Activated CD4-positive, alpha-beta T cell treated with anti-CD3 and anti-CD28 coated beads, Interleukin-2, amount 50 U/mL, for 1 hour (primary cell): ENCODE measurements around the gene BCDIN3D.

Source experiments
- DNase-seq: peaks from one replicate; pipeline ENCODE4 v3.0.0-alpha.2; 2020

The BCDIN3D gene

DNA sequence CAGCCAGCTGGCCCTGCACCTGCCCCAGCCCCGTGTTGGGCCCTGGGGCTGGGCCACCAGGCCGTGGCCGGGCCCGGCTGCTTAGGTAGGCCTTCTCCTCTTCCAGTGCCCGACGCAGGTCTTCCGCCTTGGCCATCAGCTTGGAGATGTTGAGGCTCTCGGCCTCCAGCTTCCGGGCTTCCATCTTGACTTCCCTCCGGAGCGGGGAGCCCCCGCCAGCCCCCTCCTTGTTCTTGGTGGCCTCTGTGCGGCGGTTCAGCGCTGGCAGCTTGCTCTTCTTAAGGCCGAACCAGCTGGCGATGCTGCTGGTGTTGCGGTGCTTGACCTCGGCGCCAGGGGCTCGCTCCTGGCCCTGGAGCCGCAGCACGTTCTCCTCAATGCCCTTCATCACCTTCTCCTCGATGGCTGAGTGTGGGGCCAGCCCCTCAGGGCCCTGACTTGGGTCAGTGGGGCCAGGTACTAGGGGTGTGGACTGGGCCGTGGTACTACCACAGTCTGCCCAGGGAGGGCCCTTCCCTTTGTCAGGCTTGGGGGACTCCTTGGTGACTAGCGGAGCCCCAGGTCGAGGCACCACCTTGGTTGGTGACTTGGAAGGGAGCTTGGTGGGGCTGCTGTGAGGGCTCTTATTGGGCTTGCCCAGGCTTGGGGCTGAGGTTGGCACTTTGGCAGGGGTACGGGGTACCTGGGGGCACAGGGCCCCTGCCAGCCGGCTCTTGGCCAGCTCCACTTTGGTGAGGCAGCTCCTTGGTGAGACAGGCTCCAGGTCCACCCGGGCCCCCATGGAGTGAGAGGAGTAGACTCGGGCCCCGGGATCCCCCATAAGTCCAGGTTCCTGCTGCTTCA is 47.9 kb downstream of the BCDIN3D start:
- no peak for DNase-seq

DNA sequence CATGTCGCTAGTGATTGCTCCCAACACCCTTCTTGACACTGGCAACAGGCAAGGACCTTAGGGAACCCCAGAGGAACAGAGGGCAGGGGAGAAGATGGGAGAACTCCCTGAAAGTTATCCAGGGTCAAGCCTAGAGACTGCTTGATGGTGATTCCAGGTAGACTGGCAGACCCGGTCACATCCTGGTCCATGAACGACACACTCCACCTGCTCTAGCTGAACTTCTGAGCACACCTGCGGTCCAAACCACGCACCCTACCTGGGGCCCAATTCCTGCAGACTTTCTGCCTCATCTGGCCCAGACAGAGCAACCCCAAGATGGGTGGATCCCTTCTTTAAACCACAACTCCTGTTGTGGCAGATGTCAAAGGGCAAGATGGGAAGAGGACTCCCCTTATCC is 48.9 kb downstream of the BCDIN3D start:
- no peak for DNase-seq

DNA sequence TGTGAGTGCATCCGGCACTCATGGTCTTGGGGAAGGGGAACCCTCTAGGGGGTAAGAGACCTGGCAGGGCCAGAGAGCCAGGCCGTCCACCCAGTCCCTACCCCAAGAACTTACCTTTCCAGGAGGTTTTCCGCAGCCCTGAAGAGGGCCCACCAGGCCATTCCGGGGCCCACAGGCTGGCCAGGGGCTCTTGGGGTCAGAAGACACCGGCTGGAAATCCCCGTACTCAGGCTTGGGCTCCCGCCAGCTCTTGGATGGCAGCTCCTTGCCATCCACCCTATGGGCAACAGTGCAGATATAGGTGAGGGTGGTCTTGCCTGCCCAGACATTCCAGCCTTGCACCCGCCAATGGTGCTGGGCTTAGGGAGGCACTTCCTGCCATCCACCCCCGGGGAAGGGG is 49.3 kb downstream of the BCDIN3D start:
- no peak for DNase-seq

DNA sequence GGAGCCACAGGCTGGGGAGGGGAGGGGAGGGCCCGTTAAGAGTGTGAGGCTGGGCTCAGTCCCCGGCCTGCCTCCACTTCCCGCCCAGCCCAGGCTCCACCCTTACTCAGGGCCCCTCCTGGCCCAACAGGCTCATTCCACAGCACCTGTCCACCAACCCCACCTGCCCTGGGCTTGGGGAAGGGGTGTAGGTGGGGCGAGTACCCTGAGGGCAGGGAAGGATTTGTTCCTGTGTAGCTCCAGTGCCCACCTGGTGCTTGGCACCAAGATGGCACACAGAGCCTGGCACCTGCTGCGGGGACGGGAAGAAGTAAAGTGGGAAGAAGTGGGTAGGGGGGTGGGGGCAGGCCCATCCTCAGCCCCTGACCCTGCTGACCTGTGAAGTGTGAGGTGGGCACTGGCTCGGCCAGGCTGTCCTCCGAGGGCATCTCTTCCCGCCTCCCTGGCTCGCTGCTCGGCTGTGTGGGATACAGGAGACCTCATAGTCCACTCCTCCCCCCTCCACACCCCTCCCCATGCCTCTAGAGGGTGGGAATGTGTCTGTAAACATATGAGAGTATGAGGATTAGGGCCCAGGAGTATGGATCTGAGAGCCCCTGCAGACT is 49.8 kb downstream of the BCDIN3D start:
- no peak for DNase-seq

DNA sequence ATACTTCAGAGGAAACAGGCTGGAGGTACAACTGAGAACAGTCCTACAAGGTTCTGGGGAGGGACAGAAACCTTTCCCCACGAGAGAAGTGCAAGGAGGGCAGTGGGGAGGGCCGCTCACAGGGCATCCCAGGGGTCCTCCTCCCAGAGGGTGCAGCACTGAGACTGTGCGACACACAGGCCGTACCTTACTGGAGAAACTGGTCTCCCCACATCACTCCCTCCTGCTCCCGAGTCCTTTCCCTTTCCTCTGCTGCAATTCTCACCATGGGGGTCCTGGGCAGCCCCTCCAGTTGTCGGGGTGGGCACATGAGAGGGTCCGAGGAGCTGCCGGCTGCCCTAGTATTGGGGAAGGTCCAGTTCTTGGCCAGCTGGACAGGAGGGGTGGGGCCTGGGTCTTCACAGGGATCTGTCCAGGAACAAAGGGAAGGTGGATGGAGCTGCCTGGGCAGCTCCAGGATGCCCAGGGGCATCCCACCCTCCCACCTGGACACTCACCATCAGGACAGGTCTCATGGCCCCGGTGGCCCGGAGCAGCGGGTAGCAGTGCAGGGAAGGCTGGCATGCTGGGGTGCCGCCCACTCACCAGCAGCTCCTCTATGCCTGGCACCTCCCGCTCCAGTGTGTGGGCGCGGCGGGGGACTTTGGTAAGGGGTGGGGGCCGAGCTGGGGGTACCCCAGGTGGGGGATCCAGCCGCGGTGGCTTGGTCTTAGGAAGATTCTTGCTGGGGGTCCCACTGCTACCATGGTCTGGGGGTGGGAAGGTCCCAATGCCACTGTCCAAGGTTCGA is 50.5 kb downstream of the BCDIN3D start:
- no peak for DNase-seq

DNA sequence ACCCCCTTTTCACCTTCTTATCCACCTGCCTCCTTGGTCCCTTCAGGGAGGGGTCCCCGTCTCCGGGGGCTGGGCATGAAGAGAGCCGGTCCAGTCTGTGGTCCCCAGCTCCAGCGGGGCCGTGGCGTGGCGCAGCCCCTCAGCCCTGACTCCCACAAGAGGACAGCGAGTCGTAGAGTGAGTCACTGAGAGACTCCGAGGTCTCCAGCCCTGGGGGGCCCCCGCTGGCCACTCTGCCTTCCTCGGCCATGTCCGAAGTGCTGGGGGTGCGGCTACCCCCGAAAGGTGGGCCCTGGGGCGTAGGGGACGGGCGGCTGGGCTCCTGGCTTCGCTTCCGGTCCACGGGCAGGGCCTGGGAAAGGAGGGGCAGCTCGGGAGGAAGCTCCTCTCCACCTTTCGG is 51.2 kb downstream of the BCDIN3D start:
- no peak for DNase-seq

DNA sequence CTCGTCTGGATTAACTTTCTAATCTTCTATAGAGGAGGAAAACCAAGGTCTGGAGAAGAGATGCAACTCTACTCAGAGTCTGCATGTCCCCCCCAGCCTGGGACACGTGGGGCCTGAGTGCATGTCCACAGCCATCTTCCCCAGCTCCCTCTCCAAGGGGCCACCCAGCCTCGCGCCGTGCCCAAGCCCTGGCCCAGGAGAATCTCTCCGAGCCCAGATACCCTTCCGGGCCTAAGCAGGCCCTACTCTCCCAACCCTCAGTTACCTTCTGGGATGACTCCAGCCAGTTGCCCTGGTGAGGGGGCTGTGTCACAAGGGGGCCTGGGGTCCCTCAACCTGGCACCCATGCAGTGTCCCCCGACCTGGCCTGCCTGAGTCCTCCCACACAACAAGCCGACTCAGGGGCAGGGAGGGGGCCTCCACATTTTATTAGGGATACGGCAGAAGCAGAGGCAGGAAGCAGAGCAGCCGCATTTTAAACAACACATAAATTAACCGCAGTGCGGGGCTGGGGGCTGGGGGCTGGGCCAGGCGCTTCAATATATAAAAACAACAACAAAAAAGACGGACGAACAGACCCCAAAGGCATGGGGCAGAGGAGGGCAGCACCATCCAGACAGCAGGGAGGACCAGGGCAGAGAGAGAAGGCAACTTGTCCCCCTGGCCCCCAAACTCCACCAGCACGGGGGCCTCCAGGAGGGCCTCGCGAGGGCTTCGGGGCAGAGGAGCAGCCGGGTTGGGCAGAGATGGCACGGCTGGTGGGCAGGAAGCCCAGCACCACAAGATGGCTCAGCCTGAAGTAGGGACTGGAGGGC is 52.0 kb downstream of the BCDIN3D start:
- no peak for DNase-seq

DNA sequence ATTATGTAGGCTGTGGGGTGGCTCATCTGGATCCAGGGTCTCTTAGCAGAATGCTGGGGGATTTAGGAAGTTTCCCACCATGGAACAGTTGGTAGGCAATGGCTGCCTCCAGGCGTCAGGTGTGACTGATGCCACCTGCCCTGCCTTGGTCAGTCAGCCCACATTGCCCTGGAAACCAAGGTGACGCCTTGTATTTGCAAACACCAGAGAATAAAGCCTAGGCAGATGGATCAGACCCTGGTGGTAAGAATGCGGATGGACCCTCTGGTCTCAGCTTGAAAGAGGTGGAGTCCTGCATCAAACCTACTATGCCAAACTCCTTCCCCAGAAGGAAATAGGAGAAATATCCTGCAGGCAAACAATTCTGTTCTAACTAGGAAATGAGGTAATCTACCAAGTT is 52.9 kb downstream of the BCDIN3D start:
- DNase-seq = no peak

DNA sequence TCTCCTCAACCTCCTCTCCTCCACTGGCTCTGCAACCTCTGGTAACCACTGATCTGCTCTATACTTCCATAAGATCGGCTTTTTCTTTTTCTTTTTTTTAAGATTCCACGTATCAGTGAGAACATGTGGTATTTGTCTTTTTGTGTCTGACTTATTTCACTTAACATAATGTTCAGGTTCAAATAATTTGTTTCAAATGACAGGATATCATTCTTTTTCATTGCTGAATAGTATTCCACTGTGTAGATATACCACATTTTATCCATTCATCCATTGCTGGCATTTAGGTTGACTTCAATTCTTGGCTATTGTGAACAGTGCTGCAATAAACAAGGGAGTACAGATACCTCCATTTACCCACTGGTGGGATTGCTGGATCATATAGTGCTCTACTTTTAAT is 55.2 kb downstream of the BCDIN3D start:
- DNase-seq = no peak
